Gastroesophageal sphincter (tissue), 3 donors: Measurements from ENCODE around the gene ACOT12.

ENCODE experiments used
- CTCF ChIP-seq, 4 experiments: fragments of 200-600 bp in 2 of 4; fragments of 450-650 bp in 2 of 4; sonication (generic) in 1 of 4; IDR thresholded peaks; one replicate each; pipeline ENCODE4 v1.5.1; 2017 to 2019; ENCODE audit warnings: antibody characterized with exemption in 4 of 4, mild to moderate bottlenecking in 2 of 4, moderate library complexity in 2 of 4
- EP300 ChIP-seq: sonication (generic); formaldehyde crosslinking; IDR thresholded peaks from one replicate; pipeline ENCODE4 v1.6.1; 2017; ENCODE audit warnings: antibody characterized with exemption, mild to moderate bottlenecking
- POLR2A ChIP-seq, 2 donors: fragments of 450-650 bp; IDR thresholded peaks; one replicate each; pipeline ENCODE4 v1.6.1; 2017; ENCODE audit warnings: antibody characterized with exemption in 2 of 2, mild to moderate bottlenecking in 2 of 2, moderate library complexity in 1 of 2
- POLR2AphosphoS5 ChIP-seq: sonication (generic); formaldehyde crosslinking; IDR thresholded peaks from one replicate; pipeline ENCODE4 v1.6.1; 2017; ENCODE audit warnings: antibody characterized with exemption

- no peak for TF ChIP-seq POLR2AphosphoS5
- TF ChIP-seq CTCF (IDR thresholded peaks at IDR 0.05): no peak
- TF ChIP-seq EP300: no peak
- TF ChIP-seq POLR2A (IDR thresholded peaks at IDR 0.05): no peak
These were observed 43.4 kb downstream of the ACOT12 start for GRCh38 chr5:81350507-81350906.
